Activated CD4-positive, CD25-positive, alpha-beta regulatory T cell treated with anti-CD3 and anti-CD28 coated beads, Interleukin-2, amount 50 U/mL, for 24 hours (primary cell): ENCODE results near the gene CLCN7.
A peak's percentile ranks its signal among the peaks of the same experiment; 100 is the strongest.
"Not testable (repeated sequence)": the region's sequence is repeated elsewhere in the genome, so short reads cannot be mapped to it uniquely, and the experiment has no call there.

Experiments
- ATAC-seq, 2 donors: fragments of 150-1000 bp; cut with Tn5 transposase; one replicate each; pipeline ENCODE4 v1.10.0; 2021; ENCODE audit warnings: mild to moderate bottlenecking in 1 of 2, moderate library complexity in 1 of 2

The CLCN7 gene

GRCh38 chr16:1443403-1443973, 31.3 kb downstream of the CLCN7 start:
- ATAC-seq: no peak

DNA sequence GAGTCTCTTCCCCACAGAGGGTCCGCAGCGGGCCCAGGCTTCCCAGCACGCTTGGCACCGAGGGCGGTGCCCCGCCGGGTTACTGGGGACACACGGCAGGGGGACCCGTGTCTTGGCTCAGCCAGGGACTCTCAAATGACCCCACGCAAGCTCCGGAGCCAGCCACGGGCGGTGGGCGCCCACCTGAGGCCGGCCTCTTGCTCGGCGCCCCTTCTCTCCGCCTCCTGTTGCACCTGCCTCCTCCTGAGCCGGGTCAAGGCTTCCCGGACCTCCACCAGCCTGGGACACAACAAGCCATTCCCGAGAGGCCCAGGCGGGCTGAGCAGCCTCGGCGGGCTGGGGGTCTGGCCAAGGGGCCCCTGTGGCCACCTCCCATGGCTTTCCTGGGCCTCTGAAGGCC, 32.1 kb downstream of the CLCN7 start:
- ATAC-seq: no peak

DNA sequence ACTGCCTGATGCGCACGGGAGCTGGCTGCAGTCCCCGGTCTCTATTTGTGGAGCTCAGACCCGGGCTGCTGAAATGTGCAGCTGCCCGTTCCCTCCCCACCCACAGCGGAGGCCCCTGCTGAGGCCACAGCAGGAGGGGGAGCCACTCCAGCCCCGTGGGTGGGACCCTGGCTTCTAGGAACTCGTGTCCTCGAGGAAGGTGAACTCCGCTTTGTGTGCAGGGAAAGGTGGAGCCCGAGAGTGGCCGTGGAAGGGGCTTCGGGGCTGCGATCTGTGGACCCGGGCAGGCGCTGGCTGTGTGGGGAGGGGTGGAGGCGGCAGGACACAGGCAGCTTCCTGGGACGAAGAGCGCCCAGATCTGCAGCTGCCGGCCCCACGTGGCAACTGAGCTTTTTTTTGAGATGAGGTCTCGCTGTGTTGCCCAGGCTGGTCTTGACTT, 33.4 kb downstream of the CLCN7 start:
- ATAC-seq: no peak

DNA sequence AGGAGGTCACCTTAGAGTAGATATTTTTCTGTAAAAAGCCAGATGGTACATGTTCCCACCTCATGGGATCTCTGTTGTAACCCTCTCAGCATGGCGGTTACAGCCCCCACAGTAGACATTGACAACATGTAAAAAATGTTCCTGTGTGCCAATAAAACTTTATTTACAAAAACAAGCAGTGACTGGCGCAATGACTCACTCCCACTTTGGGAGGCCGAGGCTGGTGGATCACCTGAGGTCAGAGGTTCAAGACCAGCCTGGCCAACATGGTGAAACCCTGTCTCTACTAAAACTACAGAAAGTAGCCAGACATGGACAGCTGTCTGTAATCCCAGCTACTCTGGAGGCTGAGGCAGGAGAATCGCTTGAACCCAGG, 35.1 kb downstream of the CLCN7 start:
- not testable (repeated sequence) for ATAC-seq

DNA sequence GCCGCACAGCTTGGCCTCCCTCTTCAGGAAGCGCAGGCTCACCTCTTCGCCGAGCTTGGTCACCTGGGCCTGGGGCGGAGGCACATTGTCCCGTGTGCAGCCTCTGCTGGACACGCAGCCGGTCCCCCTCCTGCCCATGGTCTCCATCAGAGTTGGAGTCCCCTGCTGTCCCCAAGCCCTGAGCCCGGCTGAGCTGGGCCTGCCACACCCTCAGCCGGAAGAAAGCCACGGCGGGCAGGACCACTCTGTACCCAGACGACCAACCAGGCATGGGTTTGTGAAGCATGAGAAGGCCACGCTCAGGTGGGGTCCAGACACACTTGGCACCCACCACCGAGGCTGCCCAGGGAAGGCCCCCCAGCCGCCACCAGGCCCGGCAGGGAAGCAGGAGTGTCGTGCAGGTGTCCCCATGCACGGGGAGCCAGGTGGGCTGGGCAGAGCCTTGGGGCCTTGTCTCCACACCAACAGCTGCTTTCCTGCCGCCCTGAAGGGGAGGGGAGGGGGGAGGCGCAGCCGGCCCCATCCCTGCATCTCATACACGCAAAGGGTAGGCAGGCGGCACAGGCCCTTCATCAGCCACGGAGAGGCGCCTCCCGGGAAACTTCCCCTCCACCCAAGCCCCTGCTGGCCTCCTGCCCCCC, 35.6 kb downstream of the CLCN7 start:
- ATAC-seq: no peak

GRCh38 chr16:1438229-1439057, 36.4 kb downstream of the CLCN7 start:
- no peak for ATAC-seq

DNA sequence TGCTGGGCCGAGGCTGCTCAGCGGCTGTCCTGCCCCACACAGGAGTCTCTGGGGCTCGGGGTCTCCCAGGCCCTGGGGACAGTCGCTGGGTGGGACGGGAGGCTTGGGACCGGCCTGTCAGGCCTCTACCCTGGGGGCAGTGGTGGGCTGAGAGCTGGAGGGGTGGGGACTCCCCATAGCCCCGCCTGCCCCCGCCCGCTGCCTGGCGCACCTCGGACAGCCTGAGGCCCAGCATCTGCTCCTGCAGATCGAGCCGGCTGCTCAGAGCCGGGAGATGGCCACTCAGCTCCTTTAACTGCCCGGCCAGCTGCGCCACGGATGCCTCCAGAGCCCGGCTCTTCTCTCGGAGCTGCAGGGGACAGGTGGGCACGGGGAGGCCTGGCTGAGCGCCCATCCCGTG, 37.2 kb downstream of the CLCN7 start:
- no peak for ATAC-seq

- no peak for ATAC-seq
Observed at GRCh38 chr16:1436731-1437355, 38.0 kb downstream of the CLCN7 start.

DNA sequence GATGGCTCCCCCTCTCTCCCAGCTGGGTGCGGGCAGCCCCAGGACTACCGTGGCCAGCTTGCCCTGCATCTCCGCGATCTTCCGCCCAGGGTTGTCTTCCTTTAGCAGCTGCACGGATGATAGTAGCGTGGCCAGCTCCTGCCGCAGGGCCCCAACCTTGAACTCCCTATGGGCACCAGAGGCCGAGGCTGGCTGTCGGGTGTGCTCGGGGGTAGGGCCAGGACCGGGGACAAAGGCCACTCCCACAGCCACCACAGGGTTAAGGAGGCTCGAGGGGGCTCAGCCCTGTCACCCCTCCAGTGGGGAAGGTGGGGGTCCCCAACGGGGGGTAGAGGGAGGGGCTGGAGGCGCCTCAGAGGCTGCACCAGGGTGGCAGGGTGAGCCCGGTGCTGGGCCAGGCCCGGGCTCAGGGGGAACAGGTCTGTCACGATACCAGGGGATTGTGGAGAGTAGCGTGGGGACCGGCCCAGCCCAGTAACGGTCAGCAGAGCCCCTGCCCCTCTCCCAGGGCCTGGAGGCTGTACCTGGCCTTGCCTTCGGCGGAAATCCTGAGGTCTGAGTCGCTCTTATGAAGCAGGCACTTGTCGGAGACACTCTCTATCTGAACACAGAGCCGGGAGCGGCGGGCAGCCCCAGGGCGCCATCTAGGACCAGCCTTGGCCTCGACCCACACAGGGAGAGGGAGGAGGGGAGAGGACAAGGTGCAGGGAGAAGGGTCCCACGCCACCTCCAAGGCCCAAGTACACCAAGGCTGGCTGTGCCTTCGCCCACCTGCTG, 38.7 kb downstream of the CLCN7 start:
- no peak for ATAC-seq

GRCh38 chr16:1434644-1435592, 39.9 kb downstream of the CLCN7 start:
- ATAC-seq: no peak

DNA sequence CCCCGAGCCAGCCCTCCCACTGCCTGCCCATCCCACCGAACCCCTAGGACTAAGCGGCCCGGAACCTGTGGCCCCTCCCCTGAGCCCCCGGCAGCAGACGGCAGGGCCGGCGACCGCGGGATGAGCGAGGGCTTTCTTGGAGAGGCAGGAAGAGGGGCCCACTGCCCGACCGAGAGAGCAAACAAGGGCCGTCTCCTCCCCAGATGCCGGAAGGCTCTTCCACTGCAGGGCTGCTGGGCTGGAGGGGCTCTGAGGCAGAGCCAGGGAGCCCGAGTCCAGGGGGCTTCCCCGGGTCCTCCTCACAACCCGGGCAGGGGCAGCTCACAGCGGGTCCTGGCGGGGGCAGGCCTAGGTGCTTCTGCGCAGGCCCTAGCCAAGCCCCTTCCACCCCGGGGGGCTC, 41.1 kb downstream of the CLCN7 start:
- no peak for ATAC-seq

GRCh38 chr16:1433263-1433560, 41.6 kb downstream of the CLCN7 start:
- no peak for ATAC-seq

DNA sequence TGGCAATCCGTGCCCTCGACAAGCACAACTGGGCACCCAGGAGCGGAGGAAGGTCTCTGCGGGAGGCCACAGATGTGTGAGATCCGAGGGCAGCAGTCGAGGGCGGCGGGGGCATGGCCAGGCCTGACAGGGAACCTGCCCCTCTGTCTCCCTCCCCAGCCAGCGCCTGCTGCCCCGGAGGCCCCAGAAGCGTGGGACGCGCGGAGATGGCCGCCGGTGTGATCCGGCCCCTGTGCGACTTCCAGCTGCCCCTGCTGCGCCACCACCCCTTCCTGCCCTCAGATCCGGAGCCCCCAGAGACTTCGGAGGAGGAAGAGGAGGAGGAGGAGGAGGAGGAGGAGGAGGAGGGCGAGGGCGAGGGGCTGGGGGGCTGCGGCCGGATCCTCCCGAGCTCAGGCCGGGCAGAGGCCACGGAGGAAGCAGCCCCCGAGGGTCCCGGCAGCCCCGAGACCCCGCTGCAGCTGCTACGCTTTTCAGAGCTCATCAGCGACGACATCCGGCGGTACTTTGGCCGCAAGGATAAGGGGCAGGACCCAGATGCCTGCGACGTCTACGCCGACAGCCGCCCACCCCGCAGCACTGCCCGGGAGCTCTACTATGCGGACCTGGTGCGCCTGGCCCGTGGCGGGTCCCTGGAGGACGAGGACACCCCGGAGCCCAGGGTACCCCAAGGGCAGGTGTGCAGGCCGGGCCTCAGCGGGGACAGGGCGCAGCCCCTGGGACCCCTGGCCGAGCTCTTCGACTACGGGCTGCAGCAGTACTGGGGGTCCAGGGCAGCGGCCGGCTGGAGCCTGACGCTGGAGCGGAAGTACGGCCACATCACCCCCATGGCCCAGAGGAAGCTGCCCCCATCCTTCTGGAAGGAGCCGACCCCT, 42.2 kb downstream of the CLCN7 start:
- no peak for ATAC-seq

DNA sequence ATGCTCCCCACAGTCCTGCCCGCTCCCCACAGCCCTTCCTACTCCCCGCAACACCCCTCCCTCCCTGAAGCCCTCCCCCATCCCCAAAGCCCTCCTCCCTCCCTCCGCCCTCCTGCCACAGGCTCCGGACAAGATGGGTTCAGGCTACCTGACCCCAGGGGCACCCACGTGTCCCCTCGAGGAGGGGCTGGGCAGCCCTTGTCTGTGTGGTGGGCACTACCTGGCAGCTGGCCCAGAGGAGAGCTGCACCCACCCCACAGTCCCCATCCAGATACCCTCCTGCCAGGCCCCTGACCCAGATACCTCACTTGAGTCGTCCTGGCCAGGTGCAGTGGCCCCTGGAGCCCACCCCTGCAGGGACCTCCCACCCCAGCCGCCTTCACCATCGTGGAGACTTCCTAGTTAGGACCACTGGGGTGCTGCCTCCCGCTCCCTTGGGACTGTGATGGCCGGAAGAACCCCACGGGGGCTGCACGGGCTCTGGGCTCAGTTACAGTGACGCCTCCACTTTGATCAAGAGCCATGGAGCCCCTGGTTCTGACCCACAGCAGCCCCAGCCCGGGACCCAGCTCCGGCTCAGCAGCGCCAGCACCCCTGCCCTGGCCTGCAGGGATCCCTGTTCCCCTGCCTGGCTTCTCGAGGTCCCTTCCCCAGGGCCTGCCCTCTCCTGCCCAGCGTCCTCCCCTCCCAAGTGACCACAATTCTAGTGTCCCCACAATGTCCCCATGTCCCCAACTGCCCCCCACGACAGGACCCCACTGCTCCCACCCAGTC, 43.1 kb downstream of the CLCN7 start:
- no peak for ATAC-seq

DNA sequence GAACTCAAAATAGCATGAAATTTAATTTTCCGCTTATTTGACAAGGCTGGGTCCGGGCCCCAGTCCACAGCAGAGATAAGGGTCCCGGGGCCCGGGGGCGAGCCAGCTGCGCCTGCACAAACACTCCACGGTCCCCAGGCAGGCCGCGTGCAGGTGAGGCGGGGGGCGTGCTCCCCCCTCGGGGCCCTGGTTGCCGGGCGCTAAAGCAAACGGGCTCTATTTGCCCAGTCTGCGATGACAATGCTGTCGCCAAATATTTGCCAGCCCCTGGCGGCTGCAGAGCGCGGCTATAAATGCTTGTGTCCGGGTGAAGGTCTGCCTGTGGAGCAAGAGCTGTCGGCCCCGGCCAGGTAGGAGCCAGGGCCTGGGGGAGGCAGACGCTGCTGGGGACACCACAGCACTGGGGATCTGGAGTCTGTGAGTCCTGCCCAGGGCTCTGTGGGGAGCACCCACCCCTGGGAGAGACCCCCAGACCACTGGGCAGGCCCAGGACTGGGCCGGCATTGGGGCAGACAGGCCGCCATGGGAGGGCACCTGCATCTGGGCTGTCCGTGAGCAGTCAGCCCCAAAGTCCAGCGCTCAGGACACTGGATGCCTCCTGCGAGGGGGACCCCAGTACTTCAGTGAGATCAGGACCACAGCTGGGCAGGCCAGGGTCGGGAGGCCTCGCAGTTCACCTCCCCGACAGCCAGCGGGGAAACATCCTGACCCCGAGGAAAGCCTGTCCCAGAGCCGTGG, 43.9 kb downstream of the CLCN7 start, which contains the start of gene PERCC1:
PERCC1 (plus strand) TSS at position 320 of the 738 bp plus-strand sequence. CDS start 1,516 bp downstream, outside the sequence.
- ATAC-seq: no peak

DNA sequence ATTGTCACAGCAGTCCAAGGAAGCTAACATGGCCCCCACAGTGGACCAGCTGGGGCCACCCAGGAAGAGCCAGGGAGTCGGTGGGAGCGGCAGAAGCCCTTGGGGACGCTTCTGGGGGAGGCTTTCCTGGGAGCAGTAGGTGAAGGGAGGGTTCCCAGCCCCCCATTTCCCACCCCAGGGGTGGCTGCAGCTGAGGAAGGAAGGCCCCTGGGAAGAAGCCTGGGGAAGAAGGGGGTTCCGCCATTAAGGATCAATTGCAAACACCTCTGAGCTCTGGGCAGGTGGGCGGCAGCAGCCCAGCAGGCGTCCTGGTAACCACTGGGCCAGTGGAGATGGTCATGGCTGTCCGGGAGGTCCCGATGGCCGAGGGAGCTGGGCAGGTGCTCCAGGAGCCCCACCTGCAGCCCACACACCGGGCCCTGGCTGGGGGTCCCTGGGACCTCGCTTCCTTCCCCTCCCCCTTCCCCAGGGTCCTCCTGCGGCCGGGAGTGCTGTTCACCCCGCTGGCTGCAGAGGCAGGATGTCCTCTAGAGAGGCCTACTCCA, 44.5 kb downstream of the CLCN7 start:
- ATAC-seq: no peak

DNA sequence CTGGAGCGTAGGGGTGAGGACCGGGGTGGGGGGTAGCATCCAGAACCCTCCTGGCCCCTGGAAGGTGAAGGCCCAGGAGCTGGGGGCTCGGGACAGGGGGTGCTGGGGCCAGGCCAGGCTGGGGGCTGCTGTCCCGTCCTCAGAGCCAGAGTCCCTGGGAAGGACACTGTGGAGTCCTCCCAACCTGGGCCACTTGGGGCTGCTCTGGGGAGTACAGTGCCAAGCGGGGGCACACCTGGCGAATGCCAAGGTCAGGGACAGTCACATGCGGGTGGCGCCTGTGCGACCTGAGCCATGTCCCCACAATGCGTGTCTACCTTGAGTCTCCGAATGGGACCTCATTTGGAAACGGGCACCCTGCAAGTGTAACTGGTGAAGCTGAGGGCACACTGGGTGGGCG, 45.2 kb downstream of the CLCN7 start:
- no peak for ATAC-seq

GRCh38 chr16:1429012-1429411, 45.8 kb downstream of the CLCN7 start:
- no peak for ATAC-seq

- peak; percentile 61 to 76 for ATAC-seq
Observed at GRCh38 chr16:1428511-1428910, 46.3 kb downstream of the CLCN7 start.
